Measurements from ENCODE around the gene AGBL1. TPM values are rescaled to one million over a fixed set of nuclear protein-coding genes. Genes with fewer than 3 reads are reported as not detected.

The AGBL1 gene
- total RNA-seq, 1 donor, result not detected

DNA sequence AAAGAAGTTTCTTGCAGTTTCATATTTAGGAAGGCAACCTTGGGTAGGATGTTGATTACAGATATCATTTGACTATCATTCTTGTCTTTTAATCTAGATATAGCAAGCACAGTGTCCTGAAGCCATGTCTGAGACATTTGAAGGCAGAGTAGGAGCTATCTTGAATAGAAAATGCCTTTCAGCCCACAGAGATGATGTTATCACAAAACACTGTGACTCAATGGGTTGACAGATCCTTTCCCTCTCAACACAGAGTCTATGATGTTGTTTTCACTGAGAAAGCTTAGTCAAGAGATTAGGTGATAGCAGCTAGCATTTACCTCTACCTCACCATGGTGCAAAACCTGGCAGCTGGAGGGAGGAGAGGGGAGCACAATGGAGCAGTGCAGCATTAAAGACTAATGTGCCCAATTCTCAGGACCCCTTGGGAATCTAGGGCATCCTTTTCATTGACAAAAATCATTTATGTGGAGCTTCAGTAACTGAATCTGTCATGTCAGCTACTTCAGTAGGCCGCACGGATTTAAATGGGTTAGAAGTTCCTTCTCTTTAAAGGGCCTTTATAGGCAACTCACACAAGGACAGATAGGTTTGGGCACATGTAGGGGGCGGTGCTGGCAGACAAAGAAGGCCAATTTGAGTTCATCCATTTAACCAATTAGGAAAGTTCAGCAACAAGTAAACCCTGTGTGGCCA is 121.8 kb downstream of the AGBL1 start:
- DNase-seq (ENCODE audit: low read depth), result no peak
- H3K4me3 ChIP-seq (ENCODE audit: low read depth, low read length), result no peak overlapping the region
- TF ChIP-seq, protein P1, sequence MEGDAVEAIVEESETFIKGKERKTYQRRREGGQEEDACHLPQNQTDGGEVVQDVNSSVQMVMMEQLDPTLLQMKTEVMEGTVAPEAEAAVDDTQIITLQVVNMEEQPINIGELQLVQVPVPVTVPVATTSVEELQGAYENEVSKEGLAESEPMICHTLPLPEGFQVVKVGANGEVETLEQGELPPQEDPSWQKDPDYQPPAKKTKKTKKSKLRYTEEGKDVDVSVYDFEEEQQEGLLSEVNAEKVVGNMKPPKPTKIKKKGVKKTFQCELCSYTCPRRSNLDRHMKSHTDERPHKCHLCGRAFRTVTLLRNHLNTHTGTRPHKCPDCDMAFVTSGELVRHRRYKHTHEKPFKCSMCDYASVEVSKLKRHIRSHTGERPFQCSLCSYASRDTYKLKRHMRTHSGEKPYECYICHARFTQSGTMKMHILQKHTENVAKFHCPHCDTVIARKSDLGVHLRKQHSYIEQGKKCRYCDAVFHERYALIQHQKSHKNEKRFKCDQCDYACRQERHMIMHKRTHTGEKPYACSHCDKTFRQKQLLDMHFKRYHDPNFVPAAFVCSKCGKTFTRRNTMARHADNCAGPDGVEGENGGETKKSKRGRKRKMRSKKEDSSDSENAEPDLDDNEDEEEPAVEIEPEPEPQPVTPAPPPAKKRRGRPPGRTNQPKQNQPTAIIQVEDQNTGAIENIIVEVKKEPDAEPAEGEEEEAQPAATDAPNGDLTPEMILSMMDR (IDR thresholded peaks at IDR 0.05; ENCODE audit: insufficient read depth, low read length), result no peak

DNA sequence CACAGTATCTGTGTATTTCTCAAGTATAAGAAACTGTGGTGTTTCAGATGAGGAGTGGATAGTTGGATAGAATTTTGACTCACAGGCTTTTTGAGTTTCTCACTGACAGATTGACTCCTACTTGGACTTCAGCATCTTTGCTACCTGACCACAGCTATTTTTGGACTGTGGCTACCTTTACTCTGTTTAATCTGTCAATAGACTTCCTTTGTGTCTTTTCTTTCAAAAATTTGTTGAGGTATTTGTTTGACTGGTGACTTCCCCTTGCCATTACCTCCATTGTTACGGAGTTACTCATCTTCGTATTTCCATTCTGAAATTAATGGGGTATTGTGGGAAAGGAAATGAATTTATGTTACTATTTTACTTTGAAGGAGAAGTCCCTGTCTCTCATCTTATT is 123.8 kb downstream of the AGBL1 start:
- DNase-seq (ENCODE audit: low read depth), result no peak
- TF ChIP-seq, protein P1 (IDR thresholded peaks at IDR 0.05; ENCODE audit: insufficient read depth, low read length), result no peak
- H3K4me3 ChIP-seq (ENCODE audit: low read depth, low read length), result no peak overlapping the region

DNA sequence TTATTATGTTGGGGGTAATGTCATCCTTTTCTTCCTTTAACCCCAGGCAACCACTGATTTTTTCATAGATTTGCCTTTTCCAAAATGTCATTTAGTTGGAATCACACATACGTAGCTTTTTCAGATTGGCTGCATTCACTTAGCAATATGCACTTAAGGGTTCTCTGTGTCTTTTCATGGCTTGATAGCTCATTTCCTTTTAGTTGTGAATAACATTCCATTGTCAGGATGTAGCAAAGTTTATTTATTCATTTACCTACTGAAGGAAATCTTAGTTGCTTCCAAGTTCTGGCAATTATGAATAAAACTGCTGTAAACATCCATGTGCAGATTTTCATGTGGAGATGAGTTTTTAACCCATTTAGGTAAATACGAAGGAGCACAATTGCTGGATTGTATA is 125.4 kb downstream of the AGBL1 start:
- H3K4me3 ChIP-seq (ENCODE audit: low read depth, low read length), result no peak overlapping the region
- DNase-seq (ENCODE audit: low read depth), result no peak
- TF ChIP-seq, protein P1 (IDR thresholded peaks at IDR 0.05; ENCODE audit: insufficient read depth, low read length), result no peak

DNA sequence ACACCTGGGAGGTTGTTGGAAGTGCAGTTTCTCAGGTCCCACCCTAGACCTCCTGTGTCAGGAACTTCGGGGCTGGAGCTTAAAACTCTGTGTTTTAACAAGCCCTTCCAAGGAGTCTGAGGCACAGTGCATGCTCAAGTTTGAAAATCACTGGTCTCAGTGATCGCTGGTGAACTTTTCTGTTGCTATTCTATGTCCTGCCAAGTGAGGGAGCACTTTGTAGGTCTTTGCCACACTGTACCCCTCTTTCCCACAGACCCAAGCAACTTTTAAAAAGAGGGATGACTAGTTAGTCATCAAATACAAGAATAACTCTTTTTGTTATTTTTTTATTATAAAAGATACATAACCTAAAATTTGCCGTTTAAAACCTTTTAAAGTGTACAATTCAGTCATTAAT is 133.7 kb downstream of the AGBL1 start:
- H3K4me3 ChIP-seq (ENCODE audit: low read depth, low read length), result no peak overlapping the region
- TF ChIP-seq, protein P1 (IDR thresholded peaks at IDR 0.05; ENCODE audit: insufficient read depth, low read length), result no peak
- no peak for DNase-seq (ENCODE audit: low read depth)

DNA sequence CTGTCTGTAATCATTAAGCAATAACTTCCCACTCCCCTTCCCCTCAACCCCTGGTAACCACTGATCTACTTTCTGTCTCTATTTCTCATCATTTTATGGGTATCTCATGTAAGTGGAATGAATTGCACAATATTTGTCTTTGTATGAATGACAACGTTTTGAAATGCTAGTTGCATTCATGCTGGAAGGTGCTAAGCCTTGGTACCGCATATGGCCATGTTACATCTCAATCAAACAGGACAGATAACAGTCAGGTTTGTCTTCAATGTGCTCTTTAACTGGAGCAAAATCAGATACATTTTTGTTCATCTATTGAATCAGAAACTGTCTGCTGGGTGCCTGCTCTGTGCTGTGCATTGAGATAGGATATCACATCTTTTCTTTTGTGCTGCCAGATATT is 134.2 kb downstream of the AGBL1 start:
- TF ChIP-seq, protein P1 (IDR thresholded peaks at IDR 0.05; ENCODE audit: insufficient read depth, low read length), result no peak
- H3K4me3 ChIP-seq (ENCODE audit: low read depth, low read length), result no peak overlapping the region

DNA sequence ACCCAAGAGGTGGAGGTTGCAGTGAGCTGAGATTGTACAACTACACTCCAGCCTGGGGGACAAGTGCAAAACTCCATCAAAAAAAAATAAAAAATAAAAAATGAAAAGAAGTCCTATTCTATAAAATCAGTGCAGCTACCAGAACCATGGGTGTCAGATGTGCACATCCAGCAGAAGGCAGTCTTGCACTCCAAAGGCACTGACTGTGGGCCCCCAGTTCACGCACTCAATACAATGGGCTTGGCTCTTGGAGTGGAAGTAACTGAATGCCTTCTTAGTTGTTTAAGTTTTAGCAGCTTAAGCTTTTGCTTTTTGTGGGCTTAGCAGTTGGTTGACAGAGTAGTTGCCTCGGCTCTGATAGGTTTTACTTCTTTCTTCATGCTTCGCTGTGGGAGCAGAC is 141.4 kb downstream of the AGBL1 start:
- TF ChIP-seq, protein P1 (IDR thresholded peaks at IDR 0.05; ENCODE audit: insufficient read depth, low read length), result no peak
- no peak for DNase-seq (ENCODE audit: low read depth)
- H3K4me3 ChIP-seq (ENCODE audit: low read depth, low read length), result no peak overlapping the region

More for the DNA sequence above, 134.2 kb downstream of the AGBL1 start:
- no peak for DNase-seq (ENCODE audit: low read depth)

DNA sequence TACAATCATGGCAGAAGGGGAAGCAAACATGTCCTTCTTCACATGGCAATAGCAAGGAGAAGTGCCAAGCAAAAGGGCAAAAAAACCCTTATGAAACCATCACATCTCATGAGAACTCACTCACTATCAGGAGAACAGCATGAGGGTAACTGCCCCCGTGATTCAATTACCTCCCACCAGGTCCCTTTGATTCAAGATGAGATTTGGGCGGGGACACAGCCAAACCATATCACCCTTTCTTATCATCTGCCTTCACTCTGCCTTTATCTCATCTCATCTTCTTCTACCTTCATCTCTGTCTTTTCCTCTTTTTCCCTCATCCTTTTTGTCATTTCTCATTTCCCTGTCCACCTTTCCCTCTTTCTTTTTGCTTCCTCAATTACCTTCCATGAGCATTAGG is 149.6 kb downstream of the AGBL1 start:
- no peak for DNase-seq (ENCODE audit: low read depth)
- no peak overlapping the region for H3K4me3 ChIP-seq (ENCODE audit: low read depth, low read length)
- TF ChIP-seq, protein P1 (IDR thresholded peaks at IDR 0.05; ENCODE audit: insufficient read depth, low read length), result no peak

Measured in fibroblast of the aortic adventitia (primary cell).